ENCODE measurements around the gene PRIM2.
"Not testable (repeated sequence)": the region's sequence is repeated elsewhere in the genome, so short reads cannot be mapped to it uniquely, and the experiment has no call there.

- TF ChIP-seq CTCF (conservative IDR thresholded peaks at IDR 0.05; ENCODE audit: low read depth in 2 of 2); POLR2AphosphoS5 (IDR thresholded peaks at IDR 0.05; ENCODE audit: low read depth); REST (IDR thresholded peaks at IDR 0.05; ENCODE audit: unreplicated experiment): not testable (repeated sequence)
Measured at GRCh38 chr6:57444787-57445186, 127.4 kb downstream of the PRIM2 start.

Measured in GM23338 (cell line).